Body of pancreas (tissue), 4 donors: ENCODE results near the gene ZNF644.

Experiments
- POLR2A ChIP-seq, 3 donors: fragments of 450-650 bp; IDR thresholded peaks; one replicate each; pipeline ENCODE4 v1.6.1; 2016; ENCODE audit warnings: antibody characterized with exemption in 3 of 3, mild to moderate bottlenecking in 2 of 3
- TF ChIP-seq, protein P1 (sequence below), 7 experiments: fragments of 450-650 bp in 4 of 7; fragments of 200-600 bp in 3 of 7; sonication (generic) in 3 of 7; IDR thresholded peaks; one replicate each; pipeline ENCODE4 v1.5.1; 2016 to 2019; ENCODE audit warnings: antibody characterized with exemption in 7 of 7

GRCh38 chr1:90902672-90903071, 119.2 kb downstream of the ZNF644 start:
- TF ChIP-seq, protein P1, sequence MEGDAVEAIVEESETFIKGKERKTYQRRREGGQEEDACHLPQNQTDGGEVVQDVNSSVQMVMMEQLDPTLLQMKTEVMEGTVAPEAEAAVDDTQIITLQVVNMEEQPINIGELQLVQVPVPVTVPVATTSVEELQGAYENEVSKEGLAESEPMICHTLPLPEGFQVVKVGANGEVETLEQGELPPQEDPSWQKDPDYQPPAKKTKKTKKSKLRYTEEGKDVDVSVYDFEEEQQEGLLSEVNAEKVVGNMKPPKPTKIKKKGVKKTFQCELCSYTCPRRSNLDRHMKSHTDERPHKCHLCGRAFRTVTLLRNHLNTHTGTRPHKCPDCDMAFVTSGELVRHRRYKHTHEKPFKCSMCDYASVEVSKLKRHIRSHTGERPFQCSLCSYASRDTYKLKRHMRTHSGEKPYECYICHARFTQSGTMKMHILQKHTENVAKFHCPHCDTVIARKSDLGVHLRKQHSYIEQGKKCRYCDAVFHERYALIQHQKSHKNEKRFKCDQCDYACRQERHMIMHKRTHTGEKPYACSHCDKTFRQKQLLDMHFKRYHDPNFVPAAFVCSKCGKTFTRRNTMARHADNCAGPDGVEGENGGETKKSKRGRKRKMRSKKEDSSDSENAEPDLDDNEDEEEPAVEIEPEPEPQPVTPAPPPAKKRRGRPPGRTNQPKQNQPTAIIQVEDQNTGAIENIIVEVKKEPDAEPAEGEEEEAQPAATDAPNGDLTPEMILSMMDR (IDR thresholded peaks at IDR 0.05), result no peak
- TF ChIP-seq POLR2A (IDR thresholded peaks at IDR 0.05), result no peak
